A204.1 (cell line): Measurements from ENCODE around the gene SLC27A6.
"Not testable (repeated sequence)": the region's sequence is repeated elsewhere in the genome, so short reads cannot be mapped to it uniquely, and the experiment has no call there.

Experiments
- FAIRE-seq: peaks from 2 replicates; lab custom pipeline; 2012; peaks lifted over from hg19 to GRCh38; lab: Jason Lieb, UNC

The SLC27A6 gene

DNA sequence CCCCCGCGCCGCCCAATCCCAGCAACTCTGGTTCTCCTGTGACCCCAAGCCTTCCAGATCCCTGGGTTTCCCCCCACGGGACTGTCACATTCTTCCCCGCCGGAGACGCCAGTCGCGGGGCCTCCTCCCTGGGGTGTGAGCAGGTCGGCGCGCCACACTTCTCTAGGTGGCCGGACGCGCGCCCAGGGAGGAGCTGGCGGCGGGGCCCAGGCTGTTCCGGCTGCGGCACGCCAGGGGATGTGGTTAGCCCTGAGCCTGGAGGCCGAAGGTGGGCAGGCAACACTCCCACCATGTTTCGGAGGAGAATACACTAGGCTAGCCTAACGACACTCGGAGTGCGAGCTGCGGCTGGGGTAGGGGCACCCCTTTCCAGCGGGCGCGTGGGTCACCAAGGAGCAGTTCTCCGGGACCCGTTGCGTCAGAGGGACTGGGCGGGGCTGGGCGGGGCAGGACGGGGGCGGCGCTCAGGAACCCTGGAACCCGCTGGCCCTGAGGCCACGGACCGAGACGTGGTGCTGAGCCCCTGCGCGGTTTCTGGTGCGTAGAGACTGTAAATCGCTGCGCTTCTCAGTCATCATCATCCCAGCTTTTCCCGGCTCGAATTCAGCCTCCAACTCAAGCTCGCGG, at the start of gene SLC27A6:
SLC27A6 (plus strand) TSS at position 478 of the 627 bp plus-strand sequence. CDS start 650 bp downstream, outside the sequence.
- no peak for FAIRE-seq

DNA sequence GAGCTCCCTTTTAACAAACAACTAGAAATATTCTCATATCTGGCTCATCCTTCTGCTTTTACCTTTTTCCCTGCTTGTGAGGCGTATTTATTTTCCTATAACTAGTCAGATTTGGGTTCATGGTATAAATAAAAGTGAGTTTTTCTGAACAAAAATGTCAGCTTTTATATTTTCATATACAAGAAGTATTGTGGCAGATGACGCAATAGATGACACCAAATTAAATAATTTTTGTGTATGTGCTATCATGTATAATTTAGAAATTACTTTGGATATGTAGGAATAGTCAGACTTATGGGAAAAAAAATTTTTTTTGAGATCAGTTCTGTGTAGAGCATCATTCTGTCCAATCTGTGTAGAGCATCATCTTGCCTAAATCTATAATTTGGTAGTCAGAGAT, 45.7 kb upstream of the SLC27A6 start:
- no peak for FAIRE-seq

DNA sequence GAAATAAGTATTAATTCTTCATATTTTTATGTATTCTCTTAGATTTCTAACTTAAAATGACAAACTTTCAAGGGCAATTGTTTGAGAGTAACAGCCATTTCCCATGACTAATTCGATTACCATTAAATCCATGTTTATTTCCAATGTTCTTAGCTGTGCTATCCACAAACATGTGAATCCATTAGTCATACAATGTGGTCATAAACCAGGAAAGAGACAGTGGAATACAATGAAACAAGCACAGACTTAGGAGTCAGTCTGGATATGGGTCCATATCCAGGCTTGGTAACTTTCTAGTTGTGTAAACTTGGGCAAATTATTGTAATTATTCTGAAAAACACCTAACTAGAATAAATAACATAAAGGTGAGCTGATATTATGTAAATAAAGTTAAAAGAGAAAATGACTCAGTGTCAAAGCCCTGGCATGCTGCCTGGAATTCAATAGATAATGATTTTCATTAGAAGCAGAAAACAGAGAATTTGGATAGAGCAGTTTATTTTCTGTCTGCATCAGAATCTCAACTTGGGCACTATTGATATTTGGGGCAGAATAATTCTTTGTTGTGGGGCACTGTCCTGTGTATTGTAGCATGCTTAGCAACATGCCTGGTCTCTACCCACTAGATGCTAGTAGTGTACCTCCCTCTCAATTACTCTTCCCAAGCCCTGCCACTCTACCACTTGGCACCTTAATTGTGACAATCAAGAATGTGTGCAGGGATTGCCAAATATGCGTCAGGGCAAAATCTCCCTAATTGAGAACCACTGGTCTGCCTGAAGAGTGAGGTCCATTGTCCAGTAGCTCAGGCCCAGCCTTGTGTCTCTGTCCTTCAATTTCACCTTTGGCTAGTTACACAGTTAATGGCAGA, 44.7 kb upstream of the SLC27A6 start:
- no peak for FAIRE-seq

- no peak for FAIRE-seq
These were observed 41.0 kb upstream of the SLC27A6 start for GRCh38 chr5:128924299-128924698.

GRCh38 chr5:128925973-128926372, 39.3 kb upstream of the SLC27A6 start:
- FAIRE-seq, result no peak

DNA sequence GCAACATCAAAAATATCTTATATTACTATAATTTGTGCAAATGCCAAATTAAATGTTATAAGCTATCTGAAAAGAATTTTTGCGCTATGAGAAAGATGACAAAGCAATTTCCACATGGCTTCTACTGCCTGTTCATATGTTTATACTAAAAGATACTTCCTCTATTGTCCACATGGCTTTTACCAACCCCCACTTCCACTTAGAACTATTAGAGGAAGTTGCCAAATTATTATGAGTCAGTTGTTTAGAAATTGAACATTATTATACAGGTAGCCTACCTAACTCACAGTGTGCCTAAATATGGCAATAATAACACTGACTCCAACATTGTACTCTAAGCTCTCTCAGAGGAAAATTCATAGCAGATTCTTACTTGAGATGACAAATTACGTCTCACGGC, 37.6 kb upstream of the SLC27A6 start:
- no peak for FAIRE-seq

- FAIRE-seq, result not testable (repeated sequence)
These were observed 33.1 kb upstream of the SLC27A6 start for GRCh38 chr5:128932232-128932631.

DNA sequence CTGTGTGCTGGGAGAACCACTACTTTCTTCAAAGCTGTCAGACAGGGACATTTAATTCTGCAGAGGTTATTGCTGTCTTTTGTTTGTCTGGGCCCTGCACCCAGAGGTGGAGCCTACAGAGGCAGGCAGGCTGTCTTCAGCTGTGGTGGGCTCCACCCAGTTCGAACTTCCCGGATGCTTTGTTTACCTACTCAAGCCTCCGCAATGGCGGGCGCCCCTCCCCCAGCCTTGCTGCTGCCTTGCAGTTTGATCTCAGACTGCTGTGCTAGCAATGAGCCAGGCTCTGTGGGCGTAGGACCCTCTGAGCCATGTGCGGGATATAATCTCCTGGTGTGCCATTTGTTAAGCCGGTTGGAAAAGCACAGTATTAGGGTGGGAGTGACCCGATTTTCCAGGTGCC, 22.2 kb upstream of the SLC27A6 start:
- not testable (repeated sequence) for FAIRE-seq

GRCh38 chr5:128949847-128950546, 15.3 kb upstream of the SLC27A6 start:
- no peak for FAIRE-seq

GRCh38 chr5:128951301-128951700, 14.0 kb upstream of the SLC27A6 start:
- FAIRE-seq, result not testable (repeated sequence)

GRCh38 chr5:128956164-128956563, 9.1 kb upstream of the SLC27A6 start:
- no peak for FAIRE-seq

DNA sequence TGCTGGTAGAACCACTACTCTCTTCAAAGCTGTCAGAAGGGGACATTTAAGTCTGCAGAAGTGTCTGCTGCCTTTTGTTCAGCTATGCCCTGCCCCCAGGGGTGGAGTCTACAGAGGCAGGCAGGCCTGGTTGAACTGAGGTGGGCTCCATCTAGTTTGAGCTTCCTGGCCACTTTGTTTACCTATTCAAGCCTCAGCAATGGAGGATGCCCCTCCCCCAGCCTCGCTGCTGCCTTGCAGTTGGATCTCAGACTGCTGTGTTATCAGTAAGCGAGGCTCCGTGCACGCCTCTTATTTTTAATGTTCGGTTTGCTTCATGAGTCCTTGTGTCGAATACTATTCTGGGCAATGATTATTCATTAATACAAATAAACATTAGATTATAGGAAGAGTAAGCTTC, 3.1 kb upstream of the SLC27A6 start:
- FAIRE-seq, result no peak

DNA sequence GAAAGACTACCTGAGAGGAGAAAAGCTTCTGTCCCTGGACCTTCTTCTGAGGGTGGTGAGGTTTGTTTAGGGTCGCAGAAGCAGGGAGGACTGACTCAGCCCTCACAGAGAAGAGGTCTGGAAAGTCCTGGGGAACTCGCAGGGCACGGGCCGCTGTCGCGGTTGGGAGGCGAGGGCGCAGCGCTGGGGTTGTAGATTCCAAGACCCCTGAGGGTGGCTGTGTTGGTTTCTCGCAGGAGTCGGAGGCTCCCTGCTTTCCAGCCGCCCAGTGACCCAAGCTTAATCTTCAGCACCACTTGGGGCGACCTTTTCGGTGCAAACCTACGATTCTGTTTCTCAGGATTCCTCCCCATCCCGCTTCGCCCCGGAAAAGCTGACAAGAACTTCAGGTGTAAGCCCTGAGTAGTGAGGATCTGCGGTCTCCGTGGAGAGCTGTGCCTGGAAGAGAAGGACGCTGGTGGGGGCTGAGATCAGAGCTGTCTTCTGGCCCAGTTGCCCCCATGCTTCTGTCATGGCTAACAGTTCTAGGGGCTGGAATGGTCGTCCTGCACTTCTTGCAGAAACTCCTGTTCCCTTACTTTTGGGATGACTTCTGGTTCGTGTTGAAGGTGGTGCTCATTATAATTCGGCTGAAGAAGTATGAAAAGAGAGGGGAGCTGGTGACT, 482 bp downstream of the SLC27A6 start:
- no peak for FAIRE-seq

GRCh38 chr5:128966375-128966774, 1.1 kb downstream of the SLC27A6 start:
- no peak for FAIRE-seq

DNA sequence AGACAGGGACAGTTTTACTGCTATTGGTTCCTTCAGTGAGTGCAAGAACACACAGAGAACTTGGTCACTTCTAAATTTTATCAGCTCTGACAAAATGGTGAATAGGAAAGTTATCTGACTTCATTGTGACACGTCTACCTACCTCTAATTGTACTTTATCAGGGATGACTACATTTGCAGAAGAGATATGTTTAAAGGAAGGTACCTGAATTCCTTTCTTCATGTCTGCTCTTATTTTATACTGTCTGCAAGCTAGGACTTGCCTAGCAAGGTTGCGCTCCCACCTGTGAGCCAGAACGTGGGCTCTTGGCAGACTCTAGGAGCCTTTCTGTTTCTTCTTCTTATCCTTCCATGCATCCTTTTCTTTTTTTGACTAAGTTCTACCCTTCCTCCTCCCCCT, 1.6 kb downstream of the SLC27A6 start:
- FAIRE-seq, result no peak

DNA sequence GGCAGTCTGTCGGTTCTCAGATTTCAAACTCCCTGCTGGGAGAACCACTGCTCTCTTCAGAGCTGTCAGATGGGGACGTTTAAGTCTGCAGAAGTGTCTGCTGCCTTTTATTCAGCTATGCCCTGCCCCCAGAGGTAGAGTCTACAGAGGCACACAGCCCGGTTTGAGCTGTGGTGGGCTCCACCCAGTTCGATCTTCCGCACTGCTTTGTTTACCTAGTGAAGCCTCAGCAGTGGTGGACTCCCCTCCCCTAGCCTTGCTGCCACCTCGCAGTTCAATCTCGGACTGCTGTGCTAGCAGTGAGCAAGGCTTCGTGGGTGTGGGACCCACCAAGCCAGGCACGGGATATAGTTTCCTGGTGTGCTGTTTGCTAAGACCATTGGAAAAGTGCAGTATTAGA, 8.0 kb downstream of the SLC27A6 start:
- no peak for FAIRE-seq

GRCh38 chr5:128974567-128974966, 9.3 kb downstream of the SLC27A6 start:
- FAIRE-seq, result no peak

- FAIRE-seq, result no peak
These were observed 14.5 kb downstream of the SLC27A6 start for GRCh38 chr5:128979761-128980160.

DNA sequence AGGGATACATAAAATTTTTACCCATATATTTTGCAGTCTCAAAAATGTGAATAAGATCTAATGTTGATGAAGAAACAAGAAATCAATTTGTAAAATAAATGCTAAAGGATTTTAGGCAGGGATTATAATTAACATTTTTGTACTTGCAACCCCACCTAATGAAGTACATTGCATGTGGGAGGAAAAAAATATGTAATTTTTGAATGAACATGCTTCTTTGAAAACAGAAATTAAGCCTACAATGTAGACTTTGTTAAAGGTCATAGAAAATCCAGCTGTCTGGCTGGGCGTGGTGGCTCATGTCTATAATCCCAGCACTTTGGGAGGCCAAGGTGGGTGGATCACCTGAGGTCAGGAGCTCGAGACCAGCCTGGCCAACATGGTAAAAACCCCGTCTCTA, 15.6 kb downstream of the SLC27A6 start:
- FAIRE-seq, result no peak

DNA sequence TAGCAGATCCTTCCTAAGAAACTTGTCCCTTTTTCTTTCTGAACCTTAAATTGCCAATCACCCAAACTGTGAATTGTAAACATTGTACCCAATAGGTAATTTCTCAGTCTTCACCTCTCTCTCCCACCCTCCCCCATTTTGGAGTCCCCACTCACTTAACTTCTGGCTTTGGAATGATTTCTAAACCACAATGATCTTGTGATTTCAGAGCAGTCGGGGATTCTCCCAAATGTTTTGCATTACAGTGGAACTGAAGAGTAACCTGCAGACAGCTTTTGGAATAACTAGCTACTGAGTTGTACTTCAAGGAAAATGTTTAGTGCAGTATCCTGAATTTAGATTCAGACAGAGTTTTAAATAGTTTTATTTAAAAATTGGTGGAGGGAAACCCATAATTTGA, 19.2 kb downstream of the SLC27A6 start:
- FAIRE-seq, result no peak

- no peak for FAIRE-seq
These were observed 23.2 kb downstream of the SLC27A6 start for GRCh38 chr5:128988476-128988875.

GRCh38 chr5:129001841-129002526, 36.7 kb downstream of the SLC27A6 start:
- no peak for FAIRE-seq
